CD8-positive, alpha-beta memory T cell (primary cell): Measurements from ENCODE around the gene RPL18. TPM values are rescaled to one million over a fixed set of nuclear protein-coding genes. Genes with fewer than 3 reads are reported as not detected.

Source experiments
- CTCF ChIA-PET: fragments of 350-600 bp; sonication (Branson Sonifier 250); formaldehyde crosslinking; loops from one replicate; lab custom pipeline; 2021; ENCODE audit warnings: antibody characterized with exemption; lab: Charles Lee
- POLR2A ChIA-PET: fragments of 350-600 bp; sonication (Branson Sonifier 250); formaldehyde crosslinking; loops from one replicate; lab custom pipeline; 2021; ENCODE audit warnings: antibody characterized with exemption; lab: Charles Lee
- DNase-seq, 5 donors: peaks; one replicate each; pipeline versions ENCODE4 v3.0.0 to v3.0.0-alpha.2; 2020 to 2022; ENCODE audit warnings: mixed read lengths in 1 of 5
- H3K27ac ChIP-seq: one replicate; pipeline ENCODE4 v1.7.0; 2013; ENCODE audit warnings: low read depth, mild to moderate bottlenecking, low read length, moderate library complexity
- H3K27me3 ChIP-seq: 2 replicates; pipeline ENCODE4 v1.7.0; 2013; ENCODE audit warnings: low read length, mild to moderate bottlenecking; ENCODE audit not compliant: insufficient read depth, poor library complexity, severe bottlenecking
- H3K36me3 ChIP-seq: 2 replicates; pipeline ENCODE4 v1.7.0; 2013; ENCODE audit warnings: mild to moderate bottlenecking, low read length, moderate library complexity; ENCODE audit not compliant: insufficient read depth
- H3K4me1 ChIP-seq: 2 replicates; pipeline ENCODE4 v1.7.0; 2013; ENCODE audit warnings: mild to moderate bottlenecking, low read length, moderate library complexity; ENCODE audit not compliant: insufficient read depth
- H3K4me3 ChIP-seq: 2 replicates; pipeline ENCODE4 v1.7.0; 2013; ENCODE audit warnings: mild to moderate bottlenecking, low read length
- H3K9me3 ChIP-seq: 2 replicates; pipeline ENCODE4 v1.7.0; 2013; ENCODE audit warnings: mild to moderate bottlenecking, low read length
- H3K27ac Mint-ChIP-seq, 8 donors: one replicate each; pipeline ENCODE4 v1.8.0; 2020 to 2021; ENCODE audit warnings: mixed read lengths in 8 of 8, mild to moderate bottlenecking in 6 of 8, inconsistent platforms in 3 of 8, moderate library complexity in 3 of 8
- H3K27me3 Mint-ChIP-seq, 2 donors: one replicate each; pipeline ENCODE4 v1.8.0; 2020 to 2021; ENCODE audit warnings: mixed read lengths in 2 of 2, mild to moderate bottlenecking in 1 of 2, moderate library complexity in 1 of 2
- H3K36me3 Mint-ChIP-seq, 3 donors: one replicate each; pipeline ENCODE4 v1.8.0; 2020 to 2021; ENCODE audit warnings: mixed read lengths in 3 of 3, inconsistent platforms in 1 of 3, mild to moderate bottlenecking in 1 of 3
- H3K4me1 Mint-ChIP-seq, 3 donors: one replicate each; pipeline ENCODE4 v1.8.0; 2020 to 2021; ENCODE audit warnings: mixed read lengths in 3 of 3, inconsistent platforms in 1 of 3, mild to moderate bottlenecking in 1 of 3
- H3K4me3 Mint-ChIP-seq, 7 donors: one replicate each; pipeline ENCODE4 v1.8.0; 2020 to 2021; ENCODE audit warnings: mixed read lengths in 7 of 7, mild to moderate bottlenecking in 6 of 7, moderate library complexity in 4 of 7, inconsistent platforms in 2 of 7
- H3K9me3 Mint-ChIP-seq, 5 donors: one replicate each; pipeline ENCODE4 v1.8.0; 2020 to 2022; ENCODE audit warnings: mixed read lengths in 5 of 5, mild to moderate bottlenecking in 3 of 5, moderate library complexity in 2 of 5, inconsistent platforms in 1 of 5
- polyA plus RNA-seq: library from polyadenylated mRNA; unstranded; fragments of 300-500 nt; fragmentation: Illumina TruSeq; gene quantifications from one replicate; pipeline ENCODE4 v1.2.3, GENCODE V29; 2021
- total RNA-seq, 2 experiments: library from RNA; stranded (reverse); gene quantifications; one replicate each; pipeline ENCODE4 v1.2.3, GENCODE V29; 2021

RPL18 gene
- total RNA-seq (1,000 to 10,000 TPM; 1,778 to 1,810 TPM), polyA plus RNA-seq (1,821 TPM)

DNA sequence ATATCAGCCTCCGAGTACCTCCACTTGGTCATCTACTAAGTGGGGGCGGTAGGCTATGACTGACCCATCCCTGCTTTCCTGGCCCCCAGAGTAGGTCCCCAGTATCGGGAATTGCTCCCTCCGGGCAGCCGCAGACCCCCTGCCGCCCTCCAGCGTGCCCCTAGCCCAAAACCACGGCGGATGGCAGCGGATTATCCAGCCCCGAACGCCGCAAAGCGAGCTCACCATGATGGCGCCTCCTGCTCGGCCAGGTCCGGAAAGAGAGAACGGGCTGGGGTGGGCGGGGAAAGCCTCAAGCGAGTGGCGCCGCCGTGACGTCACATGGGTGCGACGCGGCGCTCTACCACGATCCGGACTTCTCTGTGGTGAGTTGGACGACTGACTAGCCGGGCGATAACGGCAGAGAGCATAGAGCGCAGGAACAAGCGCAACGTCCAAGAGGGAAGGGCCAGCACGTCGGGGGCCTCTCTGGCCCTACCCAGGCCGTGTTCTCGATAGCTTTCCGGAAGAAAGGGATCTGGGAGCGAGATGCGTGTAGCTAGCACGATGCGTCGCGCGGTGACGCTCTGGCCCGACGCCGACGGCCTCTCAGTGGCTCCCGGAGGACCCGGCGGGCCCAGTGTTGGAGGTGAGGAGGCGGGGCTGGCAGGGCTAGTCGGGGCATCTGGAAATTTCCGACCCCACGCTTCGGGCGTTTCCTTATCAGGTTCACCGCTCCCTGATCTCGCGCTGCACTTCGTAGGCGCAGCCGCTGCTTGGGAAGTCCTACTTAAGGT, at the start of gene RPL18, which contains the start of gene SPHK2:
Gene RPL18, minus strand, starts transcription at position 263 of the 776 bp plus-strand sequence. Its CDS starts 35 bp downstream, at position 228.
Gene SPHK2, plus strand, starts transcription at position 591 of the 776 bp plus-strand sequence. CDS start 1,009 bp downstream, outside the sequence.
- H3K9me3 ChIP-seq: no peaks in the 10 kb centered on the region
- CTCF ChIA-PET: interaction anchor here (0.6 to 3.2 kb wide), 10 partner anchors 8 to 219 kb away, joined by 3 to 16 read pairs (median 4); no protein-coding TSS in a partner anchor
- Mint-ChIP-seq H3K9me3 (peaks cover 0 to 2% (median 0%) of the 10 kb centered on the region in 5 donors), H3K27me3 (peaks cover 0 to 3% of the 10 kb centered on the region in 2 donors), H3K4me1 (peaks cover 54 to 67% (median 62%) of the 10 kb centered on the region in 3 donors), H3K36me3 (peaks cover 0 to 66% (median 12%) of the 10 kb centered on the region in 3 donors), H3K27ac (peak within 1 kb of the TSS; percentile 90 to 99 (median 98)), H3K4me3 (peak within 1 kb of the TSS; percentile 94 to 100 (median 98))
- H3K27ac ChIP-seq: peak within 1 kb of the TSS; percentile 84
- peaks cover 43% of the 10 kb centered on the region for H3K4me1 ChIP-seq
- POLR2A ChIA-PET: interaction anchor here (0.5 to 2.5 kb wide), 18 partner anchors 8 to 1257 kb away, joined by 3 to 23 read pairs (median 4); partner anchors contain the start of genes CA11, DBP, GYS1 and PPP1R15A
- H3K27me3 ChIP-seq: no peaks in the 10 kb centered on the region
- peak within 1 kb of the TSS; percentile 76 for H3K4me3 ChIP-seq
- peak; percentile 91 to 97 (median 93) for DNase-seq
- peaks cover 24% of the 10 kb centered on the region for H3K36me3 ChIP-seq

DNA sequence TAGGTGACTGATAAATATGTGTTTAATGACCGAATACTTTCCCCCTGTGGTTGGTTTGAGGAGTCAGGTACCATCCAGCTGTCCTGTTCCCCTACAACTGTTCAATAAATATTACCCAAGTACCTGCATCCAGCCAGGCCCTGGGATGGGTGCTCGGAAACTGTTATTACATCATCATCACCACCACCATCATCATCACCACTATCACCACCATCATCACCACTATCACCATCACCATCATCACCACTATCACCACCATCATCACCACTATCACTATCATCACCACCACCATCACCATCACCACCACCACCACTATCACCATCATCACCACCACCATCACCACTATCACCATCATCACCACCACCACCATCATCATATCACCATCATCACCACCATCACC, 49.8 kb upstream of the RPL18 start:
- no peak overlapping the region for H3K27ac ChIP-seq
- POLR2A ChIA-PET: no interaction called here
- H3K27ac Mint-ChIP-seq: peak overlapping the region in 3 of 8 donors; percentile 47 to 97 (median 91)
- CTCF ChIA-PET: no interaction called here
- H3K27me3 Mint-ChIP-seq: no peaks in the 10 kb centered on the region
- H3K4me1 ChIP-seq: no peaks in the 10 kb centered on the region
- DNase-seq: no peak
- peaks cover 0 to 2% (median 0%) of the 10 kb centered on the region in 5 donors for H3K9me3 Mint-ChIP-seq
- H3K36me3 ChIP-seq: no peaks in the 10 kb centered on the region
- H3K9me3 ChIP-seq: no peaks in the 10 kb centered on the region
- no peaks in the 10 kb centered on the region for H3K4me1 Mint-ChIP-seq
- H3K4me3 ChIP-seq: no peak overlapping the region
- peaks cover 0 to 1% (median 0%) of the 10 kb centered on the region in 3 donors for H3K36me3 Mint-ChIP-seq
- H3K4me3 Mint-ChIP-seq: no peak overlapping the region
- H3K27me3 ChIP-seq: no peaks in the 10 kb centered on the region

GRCh38 chr19:48668332-48668731, 49.4 kb upstream of the RPL18 start:
- no peak overlapping the region for H3K27ac ChIP-seq
- H3K27me3 ChIP-seq: no peaks in the 10 kb centered on the region
- H3K36me3 ChIP-seq: no peaks in the 10 kb centered on the region
- no peak for DNase-seq
- peaks cover 0 to 2% (median 0%) of the 10 kb centered on the region in 5 donors for H3K9me3 Mint-ChIP-seq
- H3K27ac Mint-ChIP-seq: peak overlapping the region in 1 of 8 donors; percentile 97
- no peak overlapping the region for H3K4me3 ChIP-seq
- H3K27me3 Mint-ChIP-seq: no peaks in the 10 kb centered on the region
- CTCF ChIA-PET: interaction anchor here (1.0 kb wide), 1 partner anchor 15 kb away, joined by 3 read pairs; no protein-coding TSS in a partner anchor
- POLR2A ChIA-PET: no interaction called here
- H3K36me3 Mint-ChIP-seq: peaks cover 0 to 1% (median 0%) of the 10 kb centered on the region in 3 donors
- H3K4me1 Mint-ChIP-seq: no peaks in the 10 kb centered on the region
- no peaks in the 10 kb centered on the region for H3K9me3 ChIP-seq
- H3K4me1 ChIP-seq: no peaks in the 10 kb centered on the region
- H3K4me3 Mint-ChIP-seq: no peak overlapping the region

- POLR2A ChIA-PET: interaction anchor here (0.6 kb wide), 2 partner anchors 13 to 556 kb away, joined by 3 to 4 read pairs; no protein-coding TSS in a partner anchor
- no peak overlapping the region for H3K27ac ChIP-seq
- H3K4me1 Mint-ChIP-seq: peaks cover 5 to 6% (median 6%) of the 10 kb centered on the region in 3 donors
- CTCF ChIA-PET: interaction anchor here (1.2 kb wide), 1 partner anchor 9 kb away, joined by 3 read pairs; no protein-coding TSS in a partner anchor
- peaks cover 0 to 2% of the 10 kb centered on the region in 2 donors for H3K27me3 Mint-ChIP-seq
- H3K36me3 Mint-ChIP-seq: peaks cover 0 to 1% (median 0%) of the 10 kb centered on the region in 3 donors
- H3K27ac Mint-ChIP-seq: peak overlapping the region in 1 of 8 donors; percentile 5
- peaks cover 0 to 2% (median 0%) of the 10 kb centered on the region in 5 donors for H3K9me3 Mint-ChIP-seq
- H3K9me3 ChIP-seq: no peaks in the 10 kb centered on the region
- DNase-seq: no peak
- peaks cover 8% of the 10 kb centered on the region for H3K4me1 ChIP-seq
- no peaks in the 10 kb centered on the region for H3K27me3 ChIP-seq
- no peak overlapping the region for H3K4me3 ChIP-seq
- no peak overlapping the region for H3K4me3 Mint-ChIP-seq
- no peaks in the 10 kb centered on the region for H3K36me3 ChIP-seq
These were observed 46.8 kb upstream of the RPL18 start for GRCh38 chr19:48665786-48666185.

- no peak for DNase-seq
- Histone ChIP-seq H3K4me3 (no peak overlapping the region), H3K27me3 (no peaks in the 10 kb centered on the region), H3K36me3 (no peaks in the 10 kb centered on the region), H3K4me1 (peaks cover 10% of the 10 kb centered on the region), H3K27ac (no peak overlapping the region), H3K9me3 (no peaks in the 10 kb centered on the region)
- Mint-ChIP-seq H3K36me3 (no peaks in the 10 kb centered on the region), H3K27ac (no peak overlapping the region), H3K9me3 (no peaks in the 10 kb centered on the region), H3K4me1 (peaks cover 7 to 9% (median 9%) of the 10 kb centered on the region in 3 donors), H3K27me3 (peaks cover 0 to 2% of the 10 kb centered on the region in 2 donors), H3K4me3 (no peak overlapping the region)
- POLR2A ChIA-PET: no interaction called here
- CTCF ChIA-PET: no interaction called here
These were observed 45.5 kb upstream of the RPL18 start for GRCh38 chr19:48664476-48664875.

GRCh38 chr19:48663667-48664066, 44.7 kb upstream of the RPL18 start:
- no peaks in the 10 kb centered on the region for H3K36me3 ChIP-seq
- ChIA-PET POLR2A (no interaction called here), CTCF (no interaction called here)
- Mint-ChIP-seq H3K27ac (no peak overlapping the region), H3K27me3 (peaks cover 4% of the 10 kb centered on the region in 2 donors), H3K4me1 (peaks cover 7 to 9% (median 9%) of the 10 kb centered on the region in 3 donors), H3K9me3 (no peaks in the 10 kb centered on the region), H3K4me3 (no peak overlapping the region), H3K36me3 (no peaks in the 10 kb centered on the region)
- DNase-seq: no peak
- no peak overlapping the region for H3K4me3 ChIP-seq
- H3K27me3 ChIP-seq: no peaks in the 10 kb centered on the region
- peaks cover 10% of the 10 kb centered on the region for H3K4me1 ChIP-seq
- no peaks in the 10 kb centered on the region for H3K9me3 ChIP-seq
- no peak overlapping the region for H3K27ac ChIP-seq

GRCh38 chr19:48661711-48662090, 42.7 kb upstream of the RPL18 start:
- Mint-ChIP-seq H3K4me1 (peaks cover 7 to 9% (median 9%) of the 10 kb centered on the region in 3 donors), H3K36me3 (no peaks in the 10 kb centered on the region), H3K4me3 (no peak overlapping the region), H3K27me3 (peaks cover 4 to 8% of the 10 kb centered on the region in 2 donors), H3K9me3 (no peaks in the 10 kb centered on the region), H3K27ac (no peak overlapping the region)
- Histone ChIP-seq H3K4me1 (peaks cover 10% of the 10 kb centered on the region), H3K4me3 (no peak overlapping the region), H3K27me3 (no peaks in the 10 kb centered on the region), H3K36me3 (no peaks in the 10 kb centered on the region), H3K9me3 (no peaks in the 10 kb centered on the region), H3K27ac (no peak overlapping the region)
- ChIA-PET CTCF (interaction anchor here (1.2 to 1.4 kb wide), 2 partner anchors 13 to 181 kb away, joined by 3 read pairs; no protein-coding TSS in a partner anchor), POLR2A (interaction anchor here (0.5 kb wide), 1 partner anchor 8 kb away, joined by 3 read pairs; no protein-coding TSS in a partner anchor)
- DNase-seq: no peak
